H1 (cell line): ENCODE measurements around the gene WSCD1. TPM values are rescaled to one million over a fixed set of nuclear protein-coding genes. Genes with fewer than 3 reads are reported as not detected.

Source experiments
- ASH2L ChIP-seq: fragments of 200-600, 300-600 bp; sonication (generic); IDR thresholded peaks from one replicate; pipeline ENCODE4 v1.7.1; 2017; ENCODE audit warnings: low read length
- BRCA1 ChIP-seq: IDR thresholded peaks from 2 replicates; pipeline ENCODE4 v1.6.1; 2012; ENCODE audit warnings: low read depth, low read length, improper control_type of control experiment
- FOSL1 ChIP-seq: IDR thresholded peaks from 2 replicates; pipeline ENCODE4 v1.6.1; 2011; ENCODE audit warnings: mild to moderate bottlenecking, low read depth, low read length, moderate library complexity; ENCODE audit not compliant: insufficient read depth
- KDM4A ChIP-seq: IDR thresholded peaks from one replicate; pipeline ENCODE4 v1.7.1; 2012; ENCODE audit warnings: low read depth, mild to moderate bottlenecking, moderate library complexity, low read length, inconsistent platforms; ENCODE audit not compliant: severe bottlenecking
- MAX ChIP-seq: IDR thresholded peaks from 2 replicates; pipeline ENCODE4 v1.6.1; 2012; ENCODE audit warnings: inconsistent platforms
- RXRA ChIP-seq: IDR thresholded peaks from 2 replicates; pipeline ENCODE4 v1.6.1; 2011; ENCODE audit warnings: low read depth, mild to moderate bottlenecking, low read length, moderate library complexity; ENCODE audit not compliant: insufficient read depth
- SP4 ChIP-seq: IDR thresholded peaks from 2 replicates; pipeline ENCODE4 v1.6.1; 2012; ENCODE audit warnings: low read length, inconsistent platforms
- TBP ChIP-seq: IDR thresholded peaks from 2 replicates; pipeline ENCODE4 v1.6.1; 2011; ENCODE audit warnings: low read depth, low read length, improper control_type of control experiment
- polyA plus RNA-seq, 7 experiments: library from polyadenylated mRNA; depleted of rRNA in 3 of 7; stranded (reverse) in 5 of 7; unstranded in 2 of 7; fragments of >200 nt in 5 of 7; fragments of 200-250 nt in 2 of 7; gene quantifications; 1 replicate in 5 of 7; 2 replicates in 1 of 7; 4 replicates in 1 of 7; pipeline versions ENCODE4 v1.2.1 to v1.2.3, GENCODE V29; 2011 to 2013; ENCODE audit warnings: missing spikeins in 2 of 7, mixed read lengths in 2 of 7
- total RNA-seq: library from RNA; stranded (reverse); fragmentation: NEBNext Ultra II Directional; extraction: Animal tissue kit (Norgen Biotek cat#: 25700); gene quantifications from 2 replicates; pipeline ENCODE4 v1.2.1, GENCODE V29; 2021

The WSCD1 gene
- total and polyA plus RNA-seq, 2 of the 8 experiments (the other 6 are each of a cell fraction or from before 2014, with no cell fraction given) = 21.9 to 39.0 TPM

- TF ChIP-seq ASH2L (no peak), FOSL1 (peak; percentile 88), RXRA (no peak), MAX (0 out of 2 replicates have a peak, but pooled peaks have one; percentile 10), BRCA1 (no peak), TBP (no peak), SP4 (no peak), KDM4A (peak; percentile 19)
Observed at GRCh38 chr17:6069539-6070429, at the start of gene WSCD1 (continued).
